Raji (cell line): ENCODE data around the gene PAPPA2.

ENCODE experiments used
- POLR2A ChIP-seq: IDR thresholded peaks from 2 replicates; pipeline ENCODE4 v1.6.1; 2011; ENCODE audit warnings: low read depth, low read length, control low read depth; ENCODE audit not compliant: insufficient read depth

PAPPA2 gene

GRCh38 chr1:176692431-176692830, 229.5 kb downstream of the PAPPA2 start:
- no peak for TF ChIP-seq POLR2A

- no peak for TF ChIP-seq POLR2A
Observed at GRCh38 chr1:176692988-176693696, 230.2 kb downstream of the PAPPA2 start.

GRCh38 chr1:176693697-176694329, 230.8 kb downstream of the PAPPA2 start:
- TF ChIP-seq POLR2A, result no peak

- no peak for TF ChIP-seq POLR2A
Observed at GRCh38 chr1:176694713-176695112, 231.7 kb downstream of the PAPPA2 start.

- TF ChIP-seq POLR2A, result no peak
Observed at GRCh38 chr1:176696109-176696508, 233.1 kb downstream of the PAPPA2 start.

GRCh38 chr1:176696689-176697088, 233.7 kb downstream of the PAPPA2 start:
- TF ChIP-seq POLR2A, result no peak

- no peak for TF ChIP-seq POLR2A
Observed at GRCh38 chr1:176699821-176700220, 236.8 kb downstream of the PAPPA2 start.

GRCh38 chr1:176701151-176701866, 238.3 kb downstream of the PAPPA2 start:
- TF ChIP-seq POLR2A, result no peak

- TF ChIP-seq POLR2A, result no peak
Observed at GRCh38 chr1:176702901-176703300, 239.9 kb downstream of the PAPPA2 start.

- TF ChIP-seq POLR2A, result no peak
Observed at GRCh38 chr1:176705585-176705984, 242.6 kb downstream of the PAPPA2 start.

GRCh38 chr1:176717066-176717750, 254.2 kb downstream of the PAPPA2 start:
- no peak for TF ChIP-seq POLR2A

GRCh38 chr1:176719447-176719846, 256.5 kb downstream of the PAPPA2 start:
- TF ChIP-seq POLR2A, result no peak

GRCh38 chr1:176720838-176721237, 257.9 kb downstream of the PAPPA2 start:
- TF ChIP-seq POLR2A, result no peak

GRCh38 chr1:176733661-176734060, 270.7 kb downstream of the PAPPA2 start:
- TF ChIP-seq POLR2A, result no peak

- no peak for TF ChIP-seq POLR2A
Observed at GRCh38 chr1:176735201-176735600, 272.2 kb downstream of the PAPPA2 start.
